ENCODE results near the gene INPP5A.

Gene INPP5A

DNA sequence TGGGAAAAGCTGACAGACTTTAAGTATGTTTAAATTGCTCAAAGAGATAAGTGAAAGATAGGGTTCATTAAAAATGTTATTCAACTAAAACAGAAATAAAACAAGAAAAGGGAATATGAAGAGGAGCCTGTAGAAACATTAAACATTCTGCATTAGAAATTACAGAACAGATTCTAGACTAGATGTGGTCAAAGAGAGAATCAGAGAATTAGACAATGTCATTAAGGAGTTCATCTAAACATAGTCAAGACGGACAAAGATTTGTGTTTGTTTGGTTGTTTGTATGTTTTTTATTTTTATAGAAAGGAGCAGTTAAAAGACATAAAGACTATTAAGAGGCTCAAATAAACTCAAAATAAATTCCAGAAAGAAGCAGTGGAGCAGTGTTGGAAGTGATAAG is 168.4 kb downstream of the INPP5A start:
- DNase-seq = no peak

DNA sequence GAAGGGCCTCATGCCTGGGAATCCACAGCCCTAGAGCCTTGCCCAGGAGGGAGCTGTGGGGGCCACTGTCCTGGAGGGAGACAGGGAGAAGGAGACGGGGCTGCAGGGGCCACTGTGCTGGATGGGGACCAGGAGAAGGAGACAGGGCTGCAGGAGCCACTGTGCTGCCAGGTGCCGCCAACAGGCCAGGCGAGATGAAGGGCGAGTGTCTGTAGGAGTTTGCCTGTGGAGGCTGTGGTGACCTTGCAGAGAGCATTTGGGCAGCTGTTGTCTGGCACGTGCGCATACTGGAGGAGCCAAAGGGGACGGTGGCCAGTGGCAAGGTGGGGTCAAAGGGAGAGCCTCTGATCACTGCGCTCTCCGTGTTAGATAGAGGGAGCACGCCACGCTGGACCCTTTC is 169.1 kb downstream of the INPP5A start:
- no peak for DNase-seq

DNA sequence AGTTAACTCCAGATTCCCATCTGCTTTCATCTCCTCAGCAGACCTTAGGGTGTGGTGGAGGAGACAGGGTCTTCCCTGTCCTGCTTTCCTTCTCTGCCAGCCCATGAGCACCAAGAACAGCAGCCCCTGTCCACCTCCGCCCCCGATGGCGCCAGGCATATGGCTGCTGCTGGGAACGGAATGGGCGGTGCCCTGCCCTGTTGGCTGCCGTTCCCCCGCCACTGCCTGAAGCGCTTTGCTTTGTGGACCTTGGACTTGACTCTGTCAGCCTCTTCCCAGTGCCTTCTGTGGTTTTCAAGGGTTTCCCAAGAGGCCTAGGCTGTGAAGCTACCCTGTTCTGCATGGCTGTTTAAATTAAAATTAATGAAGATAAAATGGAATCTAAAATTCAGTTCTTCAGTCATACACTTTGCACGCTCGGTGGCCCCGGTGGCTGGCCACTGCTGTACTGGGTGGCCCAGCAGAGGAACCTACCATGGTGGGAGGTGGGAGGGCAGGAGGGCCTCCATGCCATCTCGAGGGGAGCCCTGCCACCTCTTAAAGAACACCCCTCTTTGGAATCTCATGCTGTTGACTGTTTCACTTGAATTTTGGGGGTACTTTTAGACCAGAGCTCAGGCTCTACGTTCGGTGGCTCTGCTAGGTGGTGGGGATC is 169.7 kb downstream of the INPP5A start:
- no peak for DNase-seq

DNA sequence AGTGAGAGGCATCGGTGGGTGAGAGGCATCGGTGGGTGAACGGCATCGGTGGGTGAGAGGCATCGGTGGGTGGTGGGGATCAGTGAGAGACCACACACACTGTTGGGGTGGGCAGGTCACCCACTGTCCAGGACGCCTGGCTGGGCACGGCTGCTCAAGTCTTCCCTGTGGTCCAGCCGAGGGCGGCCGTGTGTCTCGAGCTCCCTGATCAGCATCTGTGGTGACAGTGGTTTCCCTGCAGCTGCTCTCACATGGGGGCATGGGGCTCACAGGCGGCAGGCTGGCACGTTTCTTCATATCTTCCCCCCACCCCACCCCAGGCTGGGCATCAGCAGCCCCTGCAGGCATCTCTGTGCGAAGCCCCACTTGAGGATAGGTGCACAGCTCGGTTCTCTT is 170.2 kb downstream of the INPP5A start:
- no peak for DNase-seq

DNA sequence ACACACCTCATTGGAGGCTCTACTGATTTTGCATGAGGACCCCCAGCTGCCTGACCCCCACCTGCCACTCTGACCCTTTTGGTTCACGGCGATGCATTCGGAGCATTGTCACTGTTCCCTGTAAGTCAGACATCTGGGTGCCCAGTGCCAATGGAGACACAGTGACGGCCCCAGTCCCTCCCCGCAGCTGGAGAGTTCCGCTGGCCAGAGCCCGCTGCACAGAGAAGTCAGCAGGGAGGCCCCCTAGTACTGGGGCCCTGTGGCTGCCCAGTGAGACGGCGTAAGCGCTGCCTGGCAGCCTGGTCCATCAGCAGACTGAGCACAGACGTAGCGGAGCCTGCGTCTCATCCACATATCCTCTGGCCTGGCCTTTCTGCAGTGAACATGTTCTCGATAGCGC is 170.9 kb downstream of the INPP5A start:
- DNase-seq = no peak

DNA sequence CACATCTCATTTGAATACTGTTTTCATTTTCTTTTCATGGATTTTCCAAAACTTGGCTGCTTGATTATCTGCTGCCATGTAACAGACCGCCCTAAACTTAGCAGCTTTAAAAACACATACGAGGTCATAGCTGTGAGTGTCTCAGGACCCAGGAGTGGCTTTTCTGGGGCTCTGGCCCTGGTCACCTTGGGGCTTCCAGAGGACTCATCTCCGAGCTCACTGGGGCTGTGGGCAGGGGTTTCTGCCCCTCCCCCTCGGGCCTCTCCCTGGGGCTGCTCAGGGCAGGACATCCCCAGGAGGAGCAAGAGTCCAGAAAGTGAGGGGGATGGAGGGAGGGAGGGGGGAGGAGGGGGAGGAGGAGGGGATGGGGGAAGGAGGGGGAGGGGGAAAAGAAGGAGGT is 171.3 kb downstream of the INPP5A start:
- DNase-seq = no peak

DNA sequence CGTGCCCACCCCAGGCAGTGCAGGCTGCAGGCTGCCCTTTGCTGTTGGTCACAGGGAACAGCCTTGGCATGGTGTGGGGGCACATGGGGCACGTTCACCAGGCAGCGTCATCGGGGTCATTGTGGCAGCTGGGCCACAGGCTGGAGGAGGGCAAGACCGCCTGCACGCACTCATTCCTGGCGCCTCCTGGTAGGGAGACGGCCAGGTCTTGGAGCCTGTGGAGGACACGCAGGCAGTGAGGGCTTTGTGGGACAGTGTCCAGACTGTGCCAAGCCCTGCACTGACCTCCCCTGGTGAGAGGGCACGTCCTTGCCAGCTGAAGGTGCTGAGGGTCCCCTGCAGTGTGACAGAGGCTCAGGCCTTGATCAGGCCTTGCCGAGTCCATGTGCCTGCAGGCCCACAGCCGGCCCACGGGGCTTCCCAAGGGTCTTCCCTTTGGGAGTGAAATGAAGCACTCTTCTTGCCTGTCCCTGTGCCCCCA is 171.9 kb downstream of the INPP5A start:
- no peak for DNase-seq

DNA sequence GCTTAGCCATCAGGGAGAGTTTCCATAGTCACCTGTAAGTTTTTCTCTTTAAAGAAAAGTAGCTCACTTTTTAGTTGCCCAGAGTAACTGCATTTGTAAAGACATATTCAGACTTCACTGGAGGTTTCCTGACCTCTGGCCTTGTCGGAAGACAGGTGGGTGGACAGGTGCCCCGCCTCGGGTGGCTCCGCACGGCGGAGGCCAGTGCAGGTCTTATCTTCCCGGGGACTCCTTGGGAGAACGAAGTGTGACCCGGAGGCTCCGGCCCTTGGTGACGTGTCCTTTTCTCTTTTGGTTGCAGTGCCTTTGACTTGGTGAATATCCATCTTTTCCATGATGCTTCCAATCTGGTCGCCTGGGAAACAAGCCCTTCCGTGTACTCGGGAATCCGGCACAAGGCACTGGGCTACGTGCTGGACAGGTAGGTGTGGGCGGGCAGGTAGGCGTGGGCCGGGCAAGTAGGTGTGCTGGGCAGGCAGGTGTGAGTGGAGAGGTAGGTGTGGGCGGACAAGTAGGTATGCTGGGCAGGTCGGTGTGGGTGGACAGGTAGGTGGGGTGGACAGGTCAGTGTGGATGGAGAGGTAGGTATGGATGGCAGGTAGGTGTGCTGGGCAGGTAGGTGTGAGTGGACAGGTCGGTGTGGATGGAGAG is 172.6 kb downstream of the INPP5A start:
- DNase-seq = no peak

DNA sequence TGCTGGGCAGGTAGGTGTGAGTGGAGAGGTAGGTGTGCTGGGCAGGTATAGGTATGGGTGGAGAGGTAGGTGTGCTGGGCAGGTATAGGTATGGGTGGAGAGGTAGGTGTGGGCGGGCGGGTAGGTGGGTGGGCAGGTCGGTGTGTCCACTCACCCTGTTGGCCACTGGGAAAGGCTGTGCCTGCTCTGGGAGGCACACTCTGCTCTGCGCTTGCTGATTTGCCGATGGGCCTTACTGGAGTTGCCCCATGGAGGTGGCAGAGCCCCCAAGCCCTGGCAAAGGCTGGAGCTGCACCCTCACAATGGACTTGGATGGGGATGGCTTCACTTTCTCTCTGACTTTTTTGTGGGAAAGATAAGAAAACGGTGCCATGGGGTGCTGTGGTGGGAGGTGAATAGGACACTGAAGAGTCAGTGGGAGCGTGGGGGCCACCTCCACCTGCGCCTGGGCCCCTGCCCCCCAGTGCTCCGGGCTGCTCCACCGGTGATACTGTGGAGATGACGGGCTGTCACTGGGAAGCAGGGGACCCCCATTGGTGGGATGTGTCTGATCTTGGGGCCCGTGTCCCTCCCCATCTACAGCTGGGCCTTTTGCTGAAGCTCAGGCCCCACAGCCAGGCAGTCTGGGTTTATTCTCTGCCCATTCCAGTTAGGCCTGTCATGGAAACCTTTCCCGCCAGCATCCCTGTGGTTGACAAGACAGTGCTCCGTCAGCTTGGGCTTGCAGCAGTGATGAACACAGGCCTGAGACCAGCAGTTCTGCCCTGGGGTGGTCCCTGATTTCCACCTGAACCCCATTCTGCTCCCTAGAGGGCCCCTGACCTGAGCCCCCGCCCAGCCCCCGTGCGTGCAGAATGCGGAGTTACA is 173.4 kb downstream of the INPP5A start:
- DNase-seq = no peak

DNA sequence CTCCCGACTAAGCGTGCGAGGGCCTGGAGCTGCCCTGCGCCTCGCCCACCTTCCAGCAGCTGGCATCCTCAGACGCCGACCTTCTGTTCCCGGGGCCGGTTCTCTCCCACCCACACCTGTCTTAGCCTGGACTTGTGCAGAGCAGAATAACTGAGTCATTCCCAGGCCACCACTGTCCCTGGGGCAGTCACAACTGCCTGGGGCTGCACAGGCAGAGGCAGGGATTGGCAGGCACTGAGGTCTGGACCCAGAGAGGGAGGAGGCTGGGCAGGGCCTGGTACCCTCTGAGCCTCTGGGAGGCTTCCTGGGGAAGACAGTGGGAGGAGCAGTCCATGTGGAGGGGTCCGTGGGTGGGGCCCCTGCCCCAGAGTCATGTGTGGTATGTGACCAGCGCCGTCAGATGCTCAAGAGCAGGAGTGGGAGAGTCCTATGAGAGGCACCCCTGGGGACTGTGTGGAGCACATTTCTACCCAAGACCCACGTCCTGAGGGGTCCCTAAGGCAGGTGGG is 174.1 kb downstream of the INPP5A start:
- DNase-seq = no peak

DNA sequence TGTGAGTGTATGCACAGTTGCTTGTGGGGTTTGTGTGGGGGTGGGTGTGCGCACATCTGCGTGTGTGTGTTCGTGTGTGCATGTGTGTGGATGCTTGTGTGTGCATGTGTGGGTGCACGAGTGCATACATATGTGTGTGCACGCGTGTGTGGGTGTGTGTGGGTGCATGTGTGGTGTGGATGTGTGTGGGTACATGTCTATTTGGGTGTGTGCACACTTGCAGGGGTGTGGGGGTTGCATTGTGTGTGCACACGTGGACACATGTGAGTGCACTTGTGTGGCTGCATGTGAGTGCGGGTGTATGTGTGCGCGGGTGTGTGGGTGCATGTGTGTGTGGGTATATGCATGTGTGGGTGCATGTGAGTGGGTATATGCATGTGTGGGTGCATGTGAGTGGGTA is 174.7 kb downstream of the INPP5A start:
- DNase-seq = no peak

DNA sequence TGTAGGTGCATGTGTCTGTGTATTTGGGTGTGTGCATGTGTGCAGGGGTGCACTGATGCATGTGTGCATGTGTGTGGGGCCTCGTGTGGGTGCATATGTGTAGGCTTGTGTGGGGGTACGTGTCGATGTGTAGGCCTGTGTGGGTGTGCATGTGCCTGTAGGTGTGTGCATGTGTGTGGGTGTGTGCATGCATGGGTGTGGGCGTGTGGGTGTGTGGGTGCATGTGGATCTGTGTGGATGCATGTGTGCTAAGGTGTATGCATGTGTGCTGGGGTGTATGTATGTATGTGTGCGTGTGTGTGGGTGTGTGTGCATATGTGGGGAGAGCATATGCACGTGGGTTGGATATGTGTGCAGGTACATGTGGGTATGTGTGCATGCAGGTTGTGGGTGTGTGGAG is 175.2 kb downstream of the INPP5A start:
- no peak for DNase-seq

DNA sequence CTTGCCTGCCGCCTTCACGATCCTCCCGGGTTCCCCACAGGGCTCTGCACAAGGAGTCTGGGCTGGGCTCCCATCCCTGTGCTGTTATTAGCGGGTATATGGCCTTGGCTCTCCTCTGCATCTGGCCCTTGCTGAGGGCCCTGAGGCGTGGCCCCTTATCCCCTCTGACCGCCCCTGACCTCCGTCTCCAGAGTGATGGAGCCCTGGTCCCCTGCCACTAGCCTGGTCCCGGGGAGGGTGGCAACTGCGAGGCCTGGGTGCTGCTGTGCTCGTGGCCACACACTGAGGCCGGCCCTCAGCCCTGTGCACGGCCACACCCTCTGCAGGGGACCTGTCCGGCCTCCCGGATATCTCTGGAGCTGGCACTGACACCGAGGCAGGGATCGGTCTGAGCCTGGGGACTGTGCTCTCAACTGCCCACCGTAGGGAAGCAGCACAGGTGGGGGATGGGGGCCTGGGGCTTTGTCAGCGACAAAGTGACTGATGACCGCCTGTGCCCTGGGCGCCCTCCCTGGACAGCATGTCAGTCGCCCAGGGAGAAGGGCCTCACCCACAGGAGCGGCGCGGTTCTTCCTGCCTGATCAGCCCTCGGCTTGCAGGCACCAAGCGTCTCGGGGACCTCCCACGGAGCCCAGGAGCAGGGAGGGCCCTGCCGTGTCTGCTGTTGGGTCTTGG is 176.0 kb downstream of the INPP5A start:
- no peak for DNase-seq

DNA sequence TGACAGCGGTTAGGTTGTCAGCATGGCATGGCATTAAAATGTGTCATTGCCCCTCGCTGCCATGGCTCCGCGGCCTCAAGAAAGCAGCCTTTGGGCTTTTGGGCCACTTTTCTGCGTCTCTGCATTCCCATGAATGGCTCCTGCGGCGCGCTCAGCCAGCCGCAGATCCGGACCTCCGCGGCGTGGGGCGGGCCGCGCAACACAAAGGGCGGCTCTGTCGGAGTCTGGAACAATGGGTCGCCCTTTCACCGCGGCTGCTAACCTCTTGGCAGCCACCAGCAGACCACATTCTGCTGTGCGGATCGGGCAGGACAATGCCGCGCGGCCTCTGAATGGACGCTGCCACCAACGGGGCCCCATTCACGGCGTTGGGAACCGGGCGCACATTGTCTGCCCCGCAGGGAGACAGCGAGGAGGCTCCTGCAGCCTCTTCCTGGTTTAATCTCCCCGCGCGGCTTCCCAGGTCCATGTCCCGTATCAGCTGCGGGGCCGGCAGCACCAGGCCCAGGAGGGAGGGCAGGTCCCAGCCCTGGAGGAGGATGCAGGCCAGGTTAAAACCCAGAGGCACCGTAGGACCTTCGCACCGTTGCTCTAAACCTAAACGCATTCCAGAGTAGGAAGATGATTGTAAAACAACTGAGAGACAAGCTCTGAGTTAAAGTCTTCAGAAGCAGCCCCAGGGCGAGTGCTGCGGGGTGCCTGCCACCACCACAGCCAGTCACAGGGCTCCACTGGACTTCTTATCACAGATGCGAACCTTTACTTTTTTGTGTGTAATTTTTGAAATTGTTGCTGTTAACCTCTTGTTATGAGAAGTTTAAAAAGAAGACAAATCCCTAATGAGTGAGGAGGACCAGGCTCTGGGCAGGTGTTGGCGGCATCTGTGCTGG is 176.8 kb downstream of the INPP5A start:
- DNase-seq = peak; percentile 74

DNA sequence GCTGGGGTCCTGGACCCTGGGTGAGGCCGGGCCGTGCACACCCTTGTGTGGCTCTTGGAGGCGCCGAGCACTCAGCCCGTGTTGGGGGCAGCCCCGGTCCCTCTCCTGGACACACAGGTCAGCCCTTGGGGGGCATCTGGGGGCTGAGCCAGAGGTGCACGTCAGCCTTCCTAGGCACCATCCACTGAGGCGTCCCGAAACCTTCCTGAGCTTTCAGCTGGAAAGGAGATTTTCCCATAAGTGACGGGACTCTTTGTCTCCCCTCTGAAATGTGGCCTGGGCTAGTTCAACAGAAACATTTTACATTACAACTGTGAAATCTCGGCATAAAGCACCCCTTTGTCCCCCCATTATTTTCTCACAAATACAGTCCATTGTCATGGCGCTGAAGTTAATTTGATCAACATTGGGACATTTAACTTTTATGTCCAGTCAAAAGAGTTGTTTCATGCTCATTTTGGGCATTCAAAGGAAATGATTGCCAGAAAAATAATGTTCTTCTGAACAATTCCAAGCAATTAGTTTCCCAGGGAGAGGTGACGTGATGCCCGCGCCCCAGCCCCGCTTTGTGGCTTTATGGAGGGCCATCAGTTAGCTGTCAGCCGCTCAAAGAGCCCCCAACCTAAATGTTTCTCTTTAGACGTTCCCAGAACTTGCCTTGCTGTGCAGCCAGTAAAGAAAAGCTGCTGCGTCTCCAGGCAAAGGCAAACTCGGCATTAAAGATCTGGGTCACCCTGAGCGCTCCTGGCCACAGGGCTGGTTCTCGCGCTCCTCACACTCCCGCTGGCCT is 177.6 kb downstream of the INPP5A start:
- DNase-seq = no peak

DNA sequence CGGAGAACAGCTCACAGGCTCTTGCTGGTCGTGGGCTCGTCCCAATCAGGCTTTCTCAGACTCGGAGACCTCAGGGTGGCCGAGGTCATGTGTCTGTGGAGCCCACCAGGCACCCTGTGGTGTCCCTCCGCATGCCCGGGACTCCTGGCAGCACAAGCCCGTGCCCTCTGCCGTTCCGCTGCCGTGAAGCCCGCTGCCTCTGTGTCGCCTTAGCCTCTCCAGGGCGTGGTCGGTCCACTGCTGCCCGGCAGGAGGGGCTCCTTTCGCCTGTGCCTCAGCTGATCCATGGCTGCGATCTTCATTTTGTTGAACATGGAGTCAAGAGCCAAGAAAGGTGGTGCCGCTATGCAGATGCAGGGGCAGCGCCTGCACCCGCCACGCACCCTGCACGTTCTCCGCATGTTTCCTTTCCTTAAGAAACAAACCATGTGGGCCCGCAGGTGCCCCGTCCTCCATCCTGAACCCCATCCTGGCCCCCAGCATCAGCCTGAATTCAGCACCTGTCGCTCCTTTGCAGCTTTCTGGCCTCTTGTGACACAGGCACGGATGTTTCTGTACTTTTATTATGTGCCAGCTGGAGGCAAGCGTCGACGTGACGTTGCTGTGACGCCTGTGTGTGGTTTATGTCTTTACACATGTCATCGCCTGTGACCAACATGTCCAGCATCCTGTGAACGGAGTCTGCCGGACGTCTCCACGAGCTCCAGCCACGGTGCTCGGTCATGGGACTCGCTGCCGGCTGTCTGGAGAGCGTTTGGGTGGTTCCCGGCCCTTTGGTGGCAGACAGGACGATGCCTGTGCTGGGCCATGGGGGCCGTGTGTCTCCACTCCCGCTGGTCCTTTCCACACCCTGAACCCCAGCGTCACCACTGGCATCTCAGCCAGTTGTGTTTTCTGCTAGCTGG is 178.4 kb downstream of the INPP5A start:
- DNase-seq = no peak

DNA sequence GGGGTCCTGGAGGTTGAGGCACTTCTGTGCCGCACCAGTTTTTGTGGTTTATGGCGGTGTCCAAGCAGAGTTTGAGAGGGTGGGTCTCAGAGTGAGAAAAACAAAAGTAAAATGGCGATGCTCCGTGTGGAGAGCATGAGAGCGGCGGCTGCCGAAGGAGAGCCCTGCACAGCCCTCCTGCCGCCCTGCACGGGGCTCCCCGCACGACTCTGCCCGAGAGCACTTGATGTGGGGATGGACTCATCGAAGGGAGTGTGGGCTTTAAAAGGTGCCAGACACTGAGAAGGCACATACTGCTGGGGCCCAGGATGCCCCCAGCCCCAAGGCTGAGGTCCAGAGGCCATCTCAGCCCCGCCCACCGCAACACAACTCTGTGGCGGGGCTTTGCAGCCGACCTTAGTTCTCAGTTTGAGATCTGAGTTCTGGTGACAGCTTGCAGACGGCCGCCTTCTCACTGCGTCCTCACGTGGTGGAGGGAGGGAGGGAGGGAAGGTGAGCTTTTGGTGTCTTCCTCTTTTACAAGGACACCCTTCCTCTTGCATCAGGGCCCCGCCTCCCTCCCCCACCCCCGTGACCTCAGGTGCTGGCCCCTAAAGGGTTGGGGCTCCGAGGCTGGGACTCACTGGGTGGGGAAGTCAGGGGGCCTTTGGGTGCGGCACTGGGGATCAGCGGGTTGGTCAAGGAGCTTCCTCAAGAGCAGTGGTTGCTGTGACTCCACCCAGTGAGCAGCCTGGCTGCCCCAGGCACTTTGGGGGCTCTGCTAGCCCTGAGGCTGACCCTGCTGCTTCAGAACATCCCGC is 179.3 kb downstream of the INPP5A start:
- DNase-seq = no peak

DNA sequence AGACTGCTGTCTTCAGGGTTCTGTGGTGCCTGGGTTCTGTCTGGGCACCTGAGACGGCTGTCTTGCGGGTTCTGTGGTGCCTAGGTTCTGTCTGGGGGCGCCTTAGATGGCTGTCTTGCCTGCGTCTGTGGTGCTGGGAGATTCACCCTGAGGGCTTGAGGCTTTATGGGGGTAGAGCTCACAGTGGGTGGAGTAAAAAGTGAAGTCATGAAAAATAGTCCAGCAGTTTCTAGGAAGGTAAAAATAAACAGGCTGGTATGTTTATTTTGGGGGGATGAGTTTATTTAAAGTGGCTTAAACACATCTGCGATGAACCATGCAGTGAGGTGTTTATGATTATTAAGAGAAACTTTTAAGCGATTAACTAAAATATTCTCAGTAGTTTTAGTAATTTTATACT is 184.1 kb downstream of the INPP5A start:
- DNase-seq = no peak
